ENCODE data around the gene VPS8. TPM values are rescaled to one million over a fixed set of nuclear protein-coding genes. Genes with fewer than 3 reads are reported as not detected.

The VPS8 gene
- polyA plus RNA-seq, 2 of the 4 experiments (the other 2 are of a cell fraction) = 10.3 to 30.1 TPM

DNA sequence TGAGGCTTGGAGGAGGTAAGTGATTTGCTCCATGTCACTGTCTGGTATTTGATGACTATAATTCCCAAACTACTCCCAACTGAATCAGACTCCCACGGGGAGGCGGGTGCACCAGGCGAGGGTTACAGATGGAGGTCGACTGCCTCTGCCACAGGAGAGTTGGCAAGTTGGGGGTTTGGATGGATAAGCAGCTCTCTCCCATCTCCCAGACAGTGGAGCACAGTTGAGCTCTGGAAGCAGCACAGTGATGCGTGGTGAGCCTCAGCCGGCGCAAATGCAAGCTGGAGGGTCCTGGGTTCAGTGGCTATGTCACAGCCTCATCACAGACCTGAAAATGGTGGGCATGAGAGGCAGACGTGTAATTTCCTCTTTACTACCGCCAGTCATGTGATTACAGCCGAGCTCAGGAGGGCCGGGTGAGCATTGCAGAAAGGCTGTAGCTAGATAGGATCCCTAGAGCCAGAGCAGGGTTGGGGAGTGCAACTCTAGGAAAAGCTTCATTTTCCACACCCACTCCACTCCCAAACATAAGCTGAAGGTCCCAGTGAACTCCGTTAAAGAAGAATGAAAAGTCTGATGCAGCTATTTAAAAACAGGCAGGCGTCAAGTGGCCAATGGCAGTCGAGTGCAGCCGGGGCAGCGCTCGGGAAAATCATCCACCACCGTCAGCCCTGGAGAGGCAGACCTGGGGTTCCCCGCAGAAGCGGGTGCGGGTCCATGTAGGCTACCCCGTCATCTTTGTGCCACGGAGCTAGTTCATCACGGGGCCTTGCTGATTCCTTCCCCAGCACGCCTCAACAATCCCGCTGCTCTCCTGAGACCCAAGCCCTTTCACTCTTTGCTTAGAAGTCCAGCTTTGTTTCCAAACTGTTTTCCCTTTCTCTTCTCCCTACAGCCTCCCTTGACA lies 33.3 kb upstream of the VPS8 start:
- WGBS (ENCODE audit: missing lambda C conversion rate) = 47% methylated on average over 20 of the region's 26 CpGs
- H3K4me3 ChIP-seq = no peak overlapping the region
- no peak overlapping the region for H3K27ac ChIP-seq
- no peak overlapping the region for H3K4me2 ChIP-seq
- TF ChIP-seq, protein P1, sequence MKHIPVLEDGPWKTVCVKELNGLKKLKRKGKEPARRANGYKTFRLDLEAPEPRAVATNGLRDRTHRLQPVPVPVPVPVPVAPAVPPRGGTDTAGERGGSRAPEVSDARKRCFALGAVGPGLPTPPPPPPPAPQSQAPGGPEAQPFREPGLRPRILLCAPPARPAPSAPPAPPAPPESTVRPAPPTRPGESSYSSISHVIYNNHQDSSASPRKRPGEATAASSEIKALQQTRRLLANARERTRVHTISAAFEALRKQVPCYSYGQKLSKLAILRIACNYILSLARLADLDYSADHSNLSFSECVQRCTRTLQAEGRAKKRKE (CRISPR knock-in tag; IDR thresholded peaks at IDR 0.05; ENCODE audit: low read depth) = no peak
- TF ChIP-seq CHD4 (IDR thresholded peaks at IDR 0.05; ENCODE audit: borderline replicate concordance) (no peak), CBX2 (IDR thresholded peaks at IDR 0.05; ENCODE audit: borderline replicate concordance, low read depth) (no peak), NPAS2 (CRISPR knock-in tag; IDR thresholded peaks at IDR 0.05; ENCODE audit: borderline replicate concordance) (no peak), RNF2 (IDR thresholded peaks at IDR 0.05; ENCODE audit: borderline replicate concordance, low read depth) (no peak), KDM1A (IDR thresholded peaks at IDR 0.05; ENCODE audit: low read depth) (no peak), MAZ (IDR thresholded peaks at IDR 0.05; ENCODE audit: borderline replicate concordance, low read depth, low read length) (no peak), HOXB13 (CRISPR knock-in tag; IDR thresholded peaks at IDR 0.05; ENCODE audit: low read depth) (no peak), CHD2 (IDR thresholded peaks at IDR 0.05; ENCODE audit: low read length, partially characterized antibody) (no peak), ZSCAN20 (CRISPR knock-in tag; IDR thresholded peaks at IDR 0.05) (no peak), HOXB5 (CRISPR knock-in tag; IDR thresholded peaks at IDR 0.05) (no peak), RARB (CRISPR knock-in tag; IDR thresholded peaks at IDR 0.05) (no peak), CEBPB (IDR thresholded peaks at IDR 0.05) (no peak), SREBF2 (IDR thresholded peaks at IDR 0.05) (no peak), FOXS1 (CRISPR knock-in tag; IDR thresholded peaks at IDR 0.05) (no peak), BHLHE40 (IDR thresholded peaks at IDR 0.05; ENCODE audit: low read depth, low read length) (no peak)
- TF ChIP-seq, protein P2, sequence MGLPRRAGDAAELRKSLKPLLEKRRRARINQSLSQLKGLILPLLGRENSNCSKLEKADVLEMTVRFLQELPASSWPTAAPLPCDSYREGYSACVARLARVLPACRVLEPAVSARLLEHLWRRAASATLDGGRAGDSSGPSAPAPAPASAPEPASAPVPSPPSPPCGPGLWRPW (IDR thresholded peaks at IDR 0.05) = no peak
- TF ChIP-seq, protein P3, sequence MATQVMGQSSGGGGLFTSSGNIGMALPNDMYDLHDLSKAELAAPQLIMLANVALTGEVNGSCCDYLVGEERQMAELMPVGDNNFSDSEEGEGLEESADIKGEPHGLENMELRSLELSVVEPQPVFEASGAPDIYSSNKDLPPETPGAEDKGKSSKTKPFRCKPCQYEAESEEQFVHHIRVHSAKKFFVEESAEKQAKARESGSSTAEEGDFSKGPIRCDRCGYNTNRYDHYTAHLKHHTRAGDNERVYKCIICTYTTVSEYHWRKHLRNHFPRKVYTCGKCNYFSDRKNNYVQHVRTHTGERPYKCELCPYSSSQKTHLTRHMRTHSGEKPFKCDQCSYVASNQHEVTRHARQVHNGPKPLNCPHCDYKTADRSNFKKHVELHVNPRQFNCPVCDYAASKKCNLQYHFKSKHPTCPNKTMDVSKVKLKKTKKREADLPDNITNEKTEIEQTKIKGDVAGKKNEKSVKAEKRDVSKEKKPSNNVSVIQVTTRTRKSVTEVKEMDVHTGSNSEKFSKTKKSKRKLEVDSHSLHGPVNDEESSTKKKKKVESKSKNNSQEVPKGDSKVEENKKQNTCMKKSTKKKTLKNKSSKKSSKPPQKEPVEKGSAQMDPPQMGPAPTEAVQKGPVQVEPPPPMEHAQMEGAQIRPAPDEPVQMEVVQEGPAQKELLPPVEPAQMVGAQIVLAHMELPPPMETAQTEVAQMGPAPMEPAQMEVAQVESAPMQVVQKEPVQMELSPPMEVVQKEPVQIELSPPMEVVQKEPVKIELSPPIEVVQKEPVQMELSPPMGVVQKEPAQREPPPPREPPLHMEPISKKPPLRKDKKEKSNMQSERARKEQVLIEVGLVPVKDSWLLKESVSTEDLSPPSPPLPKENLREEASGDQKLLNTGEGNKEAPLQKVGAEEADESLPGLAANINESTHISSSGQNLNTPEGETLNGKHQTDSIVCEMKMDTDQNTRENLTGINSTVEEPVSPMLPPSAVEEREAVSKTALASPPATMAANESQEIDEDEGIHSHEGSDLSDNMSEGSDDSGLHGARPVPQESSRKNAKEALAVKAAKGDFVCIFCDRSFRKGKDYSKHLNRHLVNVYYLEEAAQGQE (IDR thresholded peaks at IDR 0.05) = no peak
- TF ChIP-seq, protein P4, sequence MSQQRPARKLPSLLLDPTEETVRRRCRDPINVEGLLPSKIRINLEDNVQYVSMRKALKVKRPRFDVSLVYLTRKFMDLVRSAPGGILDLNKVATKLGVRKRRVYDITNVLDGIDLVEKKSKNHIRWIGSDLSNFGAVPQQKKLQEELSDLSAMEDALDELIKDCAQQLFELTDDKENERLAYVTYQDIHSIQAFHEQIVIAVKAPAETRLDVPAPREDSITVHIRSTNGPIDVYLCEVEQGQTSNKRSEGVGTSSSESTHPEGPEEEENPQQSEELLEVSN (IDR thresholded peaks at IDR 0.05; ENCODE audit: borderline replicate concordance, low read depth) = no peak
- no peaks in the 10 kb centered on the region for H3K9me3 ChIP-seq
- no peak for DNase-seq (ENCODE audit: low read depth in 1 of 2, low spot score in 1 of 2)
- H3K4me1 ChIP-seq = no peaks in the 10 kb centered on the region
- POLR2A ChIA-PET = no interaction called here
- CTCF ChIA-PET = interaction anchor here (0.6 to 2.8 kb wide), 39 partner anchors 8 to 407 kb away, joined by 3 to 23 read pairs (median 5); partner anchors contain the start of gene VPS8
- ATAC-seq = peak in 1 of 2 experiments; percentile 21; a peak in 2 of 6 replicates
- FAIRE-seq = no peak

DNA sequence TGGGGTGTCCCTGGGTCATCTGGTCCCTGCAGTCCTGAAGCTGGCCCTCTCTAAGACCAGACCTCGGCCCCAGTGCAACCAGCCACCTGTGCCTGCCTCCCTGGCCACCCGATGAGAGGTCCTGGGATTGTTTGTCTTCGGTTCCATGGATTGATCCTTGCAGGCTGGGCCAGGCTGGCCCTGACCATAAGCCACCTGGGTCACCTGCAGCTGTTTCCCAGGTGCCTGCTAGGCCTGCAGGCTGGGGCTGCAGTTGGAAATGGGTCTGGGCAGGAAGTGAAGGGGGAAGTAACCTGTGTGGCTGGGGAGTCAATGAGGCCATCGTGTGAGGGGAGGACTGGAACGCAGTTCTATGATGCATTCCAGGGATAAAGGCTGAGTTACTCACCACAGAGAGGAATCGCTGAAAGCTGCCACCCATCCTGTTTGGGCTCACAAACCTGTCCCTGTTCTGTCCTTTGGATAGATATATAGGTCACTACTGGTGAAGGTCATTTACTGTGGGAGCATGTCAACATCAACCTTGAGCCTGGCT lies 30.9 kb upstream of the VPS8 start:
- H3K27ac ChIP-seq = no peak overlapping the region
- no peak for TF ChIP-seq BHLHE40 (IDR thresholded peaks at IDR 0.05; ENCODE audit: low read depth, low read length)
- no peak for TF ChIP-seq RARB (CRISPR knock-in tag; IDR thresholded peaks at IDR 0.05)
- no peak for TF ChIP-seq ESRRA (IDR thresholded peaks at IDR 0.05; ENCODE audit: borderline replicate concordance, low read length)
- ATAC-seq (no peak), FAIRE-seq (no peak), DNase-seq (ENCODE audit: low read depth in 1 of 2, low spot score in 1 of 2) (no peak)
- H3K4me1 ChIP-seq = no peaks in the 10 kb centered on the region
- no peaks in the 10 kb centered on the region for H3K9me3 ChIP-seq
- 76% methylated on average over 4 of the region's 6 CpGs for WGBS (ENCODE audit: missing lambda C conversion rate)
- no peak overlapping the region for H3K4me2 ChIP-seq
- CTCF ChIA-PET = interaction anchor here (0.6 to 1.1 kb wide), 2 partner anchors 212 to 436 kb away, joined by 3 read pairs; no protein-coding TSS in a partner anchor
- POLR2A ChIA-PET = no interaction called here
- H3K4me3 ChIP-seq = no peak overlapping the region

Data from A549 (cell line).